GM18502 (cell line): Measurements from ENCODE around the gene UPB1.

ENCODE experiments used
- ATAC-seq: cut with Tn5 transposase; IDR thresholded peaks from one replicate; pipeline ENCODE4 v1.9.1; 2021; ENCODE audit warnings: mild to moderate bottlenecking; ENCODE audit not compliant: unreplicated experiment, poor library complexity

Gene UPB1

GRCh38 chr22:24555165-24556039 lies 60.3 kb downstream of the UPB1 start, which contains the start of gene SNRPD3:
Gene SNRPD3, plus strand, starts transcription at chr22:24555999. Its CDS starts 1,676 bp downstream, at chr22:24557675.
- peak; percentile 75 for ATAC-seq

GRCh38 chr22:24559471-24559870 lies 64.3 kb downstream of the UPB1 start:
- no peak for ATAC-seq

- no peak for ATAC-seq
Measured at GRCh38 chr22:24563246-24563645, 68.1 kb downstream of the UPB1 start.

GRCh38 chr22:24564376-24565058 lies 69.4 kb downstream of the UPB1 start:
- no peak for ATAC-seq

- no peak for ATAC-seq
Measured at GRCh38 chr22:24565077-24565476, 69.9 kb downstream of the UPB1 start.

GRCh38 chr22:24566899-24567511 lies 71.9 kb downstream of the UPB1 start:
- no peak for ATAC-seq

GRCh38 chr22:24567668-24568067 lies 72.5 kb downstream of the UPB1 start:
- ATAC-seq: no peak

GRCh38 chr22:24571266-24571665 lies 76.1 kb downstream of the UPB1 start:
- ATAC-seq: no peak

GRCh38 chr22:24576778-24577177 lies 81.6 kb downstream of the UPB1 start:
- no peak for ATAC-seq
